Measurements from ENCODE around the gene FBXO28. TPM values are rescaled to one million over a fixed set of nuclear protein-coding genes. Genes with fewer than 3 reads are reported as not detected.
"Not testable (repeated sequence)": the region's sequence is repeated elsewhere in the genome, so short reads cannot be mapped to it uniquely, and the experiment has no call there.

The FBXO28 gene
- total RNA-seq, 4 donors from 2014 or later = 40.2 to 65.7 (median 45.7) TPM

- no peak for DNase-seq (ENCODE audit: low spot score in 2 of 2)
- Histone ChIP-seq H3K9me3 (no peaks in the 10 kb centered on the region), H3K4me1 (no peaks in the 10 kb centered on the region), H3K27ac (no peak overlapping the region), H3K27me3 (no peaks in the 10 kb centered on the region), H3K4me3 (no peak overlapping the region), H3K36me3 (no peaks in the 10 kb centered on the region)
- TF ChIP-seq POLR2AphosphoS5 (IDR thresholded peaks at IDR 0.05) (no peak), EP300 (IDR thresholded peaks at IDR 0.05) (no peak), POLR2A (IDR thresholded peaks at IDR 0.05) (no peak)
- TF ChIP-seq, protein P1, sequence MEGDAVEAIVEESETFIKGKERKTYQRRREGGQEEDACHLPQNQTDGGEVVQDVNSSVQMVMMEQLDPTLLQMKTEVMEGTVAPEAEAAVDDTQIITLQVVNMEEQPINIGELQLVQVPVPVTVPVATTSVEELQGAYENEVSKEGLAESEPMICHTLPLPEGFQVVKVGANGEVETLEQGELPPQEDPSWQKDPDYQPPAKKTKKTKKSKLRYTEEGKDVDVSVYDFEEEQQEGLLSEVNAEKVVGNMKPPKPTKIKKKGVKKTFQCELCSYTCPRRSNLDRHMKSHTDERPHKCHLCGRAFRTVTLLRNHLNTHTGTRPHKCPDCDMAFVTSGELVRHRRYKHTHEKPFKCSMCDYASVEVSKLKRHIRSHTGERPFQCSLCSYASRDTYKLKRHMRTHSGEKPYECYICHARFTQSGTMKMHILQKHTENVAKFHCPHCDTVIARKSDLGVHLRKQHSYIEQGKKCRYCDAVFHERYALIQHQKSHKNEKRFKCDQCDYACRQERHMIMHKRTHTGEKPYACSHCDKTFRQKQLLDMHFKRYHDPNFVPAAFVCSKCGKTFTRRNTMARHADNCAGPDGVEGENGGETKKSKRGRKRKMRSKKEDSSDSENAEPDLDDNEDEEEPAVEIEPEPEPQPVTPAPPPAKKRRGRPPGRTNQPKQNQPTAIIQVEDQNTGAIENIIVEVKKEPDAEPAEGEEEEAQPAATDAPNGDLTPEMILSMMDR (IDR thresholded peaks at IDR 0.05) = no peak
- WGBS = 80% methylated on average over 4 of the region's 4 CpGs
Observed at GRCh38 chr1:224068458-224069072, 45.3 kb upstream of the FBXO28 start.

DNA sequence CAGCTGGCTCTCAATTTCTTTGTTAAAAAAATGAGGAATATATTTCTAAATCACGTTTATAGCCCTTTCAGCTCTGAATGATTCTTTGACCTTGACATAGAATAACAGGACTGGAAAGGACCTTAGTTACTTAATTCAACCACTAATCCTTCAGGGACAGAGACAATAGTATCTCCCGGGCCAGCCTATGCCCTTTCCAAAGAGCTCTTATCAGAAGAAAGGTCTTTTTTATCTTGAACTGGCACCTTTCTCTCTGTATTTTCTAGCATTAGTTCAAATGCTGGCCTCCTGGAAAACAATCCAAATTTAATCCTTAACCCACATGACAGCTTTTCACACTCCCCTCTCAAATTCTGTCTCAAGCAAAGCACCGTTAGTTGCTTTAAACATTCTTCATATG, 44.8 kb upstream of the FBXO28 start:
- WGBS = 73% methylated on average over 3 of the region's 3 CpGs
- Histone ChIP-seq H3K27me3 (no peaks in the 10 kb centered on the region), H3K9me3 (no peaks in the 10 kb centered on the region), H3K27ac (no peak overlapping the region), H3K4me3 (no peak overlapping the region), H3K4me1 (no peaks in the 10 kb centered on the region), H3K36me3 (no peaks in the 10 kb centered on the region)
- no peak for TF ChIP-seq EP300 (IDR thresholded peaks at IDR 0.05)
- TF ChIP-seq POLR2A (IDR thresholded peaks at IDR 0.05) = no peak
- no peak for TF ChIP-seq POLR2AphosphoS5 (IDR thresholded peaks at IDR 0.05)
- TF ChIP-seq, protein P1 (IDR thresholded peaks at IDR 0.05) = no peak
- no peak for DNase-seq (ENCODE audit: low spot score in 2 of 2)

DNA sequence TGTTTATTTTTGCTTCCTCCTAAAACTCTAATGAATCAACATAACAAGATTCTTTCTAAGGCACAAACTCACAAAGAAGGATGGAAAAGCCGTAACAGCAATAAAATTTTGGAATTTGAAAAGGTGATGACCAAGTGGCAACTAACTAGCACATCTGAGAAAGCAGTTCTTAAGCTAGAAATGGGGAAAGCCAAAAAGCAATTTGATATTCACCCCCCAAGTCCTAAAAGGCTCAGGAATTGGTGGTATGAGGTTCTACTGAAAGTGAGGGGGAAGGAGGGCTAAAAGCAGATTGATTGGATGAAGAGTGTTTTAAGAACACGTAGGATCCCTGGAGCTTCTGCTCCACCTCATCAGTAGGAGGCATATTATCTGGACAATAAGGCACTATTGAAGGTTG, 43.4 kb upstream of the FBXO28 start:
- no peak for DNase-seq (ENCODE audit: low spot score in 2 of 2)
- 72% methylated on average over 2 of the region's 2 CpGs for WGBS
- TF ChIP-seq EP300 (IDR thresholded peaks at IDR 0.05) (no peak), POLR2A (IDR thresholded peaks at IDR 0.05) (no peak), POLR2AphosphoS5 (IDR thresholded peaks at IDR 0.05) (no peak)
- TF ChIP-seq, protein P1 (IDR thresholded peaks at IDR 0.05) = no peak

GRCh38 chr1:224076407-224076806, 37.5 kb upstream of the FBXO28 start:
- Histone ChIP-seq H3K4me3 (no peak overlapping the region), H3K36me3 (no peaks in the 10 kb centered on the region), H3K4me1 (no peaks in the 10 kb centered on the region), H3K9me3 (no peaks in the 10 kb centered on the region), H3K27me3 (no peaks in the 10 kb centered on the region), H3K27ac (no peak overlapping the region)
- no peak for DNase-seq (ENCODE audit: low spot score in 2 of 2)
- WGBS = 68% methylated on average over 3 of the region's 3 CpGs
- TF ChIP-seq, protein P1 (IDR thresholded peaks at IDR 0.05) = no peak
- TF ChIP-seq POLR2AphosphoS5 (IDR thresholded peaks at IDR 0.05) (no peak), EP300 (IDR thresholded peaks at IDR 0.05) (no peak), POLR2A (IDR thresholded peaks at IDR 0.05) (no peak)

More for the DNA sequence above, 43.4 kb upstream of the FBXO28 start:
- Histone ChIP-seq H3K27me3 (no peaks in the 10 kb centered on the region), H3K4me3 (no peak overlapping the region), H3K9me3 (no peaks in the 10 kb centered on the region), H3K4me1 (no peaks in the 10 kb centered on the region), H3K36me3 (no peaks in the 10 kb centered on the region), H3K27ac (no peak overlapping the region)

DNA sequence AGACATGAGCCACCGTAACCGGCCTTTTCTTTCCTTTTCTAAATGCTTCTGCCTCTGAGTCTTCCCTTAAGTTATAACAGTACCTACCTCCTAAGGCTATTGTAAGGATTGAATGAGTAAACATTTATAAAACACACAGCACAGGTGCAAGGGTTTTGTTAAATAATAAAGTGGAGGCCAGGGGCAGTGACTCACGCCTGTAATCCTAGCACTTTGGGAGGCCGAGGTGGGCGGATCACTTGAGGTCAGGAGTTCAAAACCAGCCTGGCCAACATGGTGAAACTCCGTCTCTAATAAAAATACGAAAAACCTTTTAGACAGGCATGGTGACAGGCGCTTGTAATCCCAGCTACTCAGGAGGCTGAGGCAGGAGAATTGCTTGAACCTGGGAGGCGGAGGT, 34.3 kb upstream of the FBXO28 start:
- WGBS = 85% methylated on average over 9 of the region's 9 CpGs
- not testable (repeated sequence) for DNase-seq (ENCODE audit: low spot score in 2 of 2); H3K27ac ChIP-seq; H3K27me3 ChIP-seq; H3K9me3 ChIP-seq; H3K4me3 ChIP-seq; H3K4me1 ChIP-seq; H3K36me3 ChIP-seq
